ENCODE measurements around the gene IL9R.
"Not testable (repeated sequence)": the region's sequence is repeated elsewhere in the genome, so short reads cannot be mapped to it uniquely, and the experiment has no call there.

IL9R gene

GRCh38 chrX:155997436-155997835, at the start of gene IL9R:
Gene IL9R (plus strand): TSS chrX:155997696. CDS start chrX:155997760, 64 bp downstream.
- no peak for DNase-seq

- DNase-seq: no peak
These were observed 48.4 kb upstream of the IL9R start for GRCh38 chrX:155949098-155949497.

GRCh38 chrX:155951237-155951789, 46.2 kb upstream of the IL9R start:
- no peak for DNase-seq

GRCh38 chrX:155953055-155953454, 44.4 kb upstream of the IL9R start:
- DNase-seq: no peak

GRCh38 chrX:155954793-155955192, 42.7 kb upstream of the IL9R start:
- no peak for DNase-seq

GRCh38 chrX:155956099-155956498, 41.4 kb upstream of the IL9R start:
- DNase-seq: no peak

- DNase-seq: peak in 5 of 51 donors; percentile 0 to 2 (median 1)
These were observed 40.8 kb upstream of the IL9R start for GRCh38 chrX:155956649-155957048.

- no peak for DNase-seq
These were observed 39.7 kb upstream of the IL9R start for GRCh38 chrX:155957843-155958242.

GRCh38 chrX:155959018-155959587, 38.4 kb upstream of the IL9R start:
- no peak for DNase-seq

- no peak for DNase-seq
These were observed 34.6 kb upstream of the IL9R start for GRCh38 chrX:155962906-155963305.

- DNase-seq: peak in 1 of 51 donors; percentile 0
These were observed 30.6 kb upstream of the IL9R start for GRCh38 chrX:155966876-155967275.

- no peak for DNase-seq
These were observed 29.7 kb upstream of the IL9R start for GRCh38 chrX:155967653-155968325.

- no peak for DNase-seq
These were observed 29.2 kb upstream of the IL9R start for GRCh38 chrX:155968326-155968661.

- no peak for DNase-seq
These were observed 28.7 kb upstream of the IL9R start for GRCh38 chrX:155968791-155969190.

- DNase-seq: not testable (repeated sequence)
These were observed 25.8 kb upstream of the IL9R start for GRCh38 chrX:155971658-155972057.

- DNase-seq: not testable (repeated sequence)
These were observed 25.3 kb upstream of the IL9R start for GRCh38 chrX:155972241-155972640.

- no peak for DNase-seq
These were observed 14.2 kb upstream of the IL9R start for GRCh38 chrX:155983326-155983725.

- no peak for DNase-seq
These were observed 12.3 kb upstream of the IL9R start for GRCh38 chrX:155985208-155985607.

- DNase-seq: not testable (repeated sequence)
These were observed 10.5 kb upstream of the IL9R start for GRCh38 chrX:155986995-155987394.

- no peak for DNase-seq
These were observed 8.6 kb upstream of the IL9R start for GRCh38 chrX:155988859-155989258.

GRCh38 chrX:155993421-155993820, 4.1 kb upstream of the IL9R start:
- DNase-seq: no peak

GRCh38 chrX:155995321-155995875, 2.1 kb upstream of the IL9R start:
- DNase-seq: no peak

GRCh38 chrX:155998116-155998515, 620 bp downstream of the IL9R start:
- no peak for DNase-seq

Measured in hypothalamus (tissue), 51 donors.